GM23338 (cell line): ENCODE measurements around the gene CAMTA1. TPM values are rescaled to one million over a fixed set of nuclear protein-coding genes. Genes with fewer than 3 reads are reported as not detected.
"Not testable (repeated sequence)": the region's sequence is repeated elsewhere in the genome, so short reads cannot be mapped to it uniquely, and the experiment has no call there.

Source experiments
- ATAC-seq: fragments of 200-7000 bp; cut with Tn5 transposase; 3 replicates; pipeline ENCODE4 v1.9.1; 2020
- DNase-seq: peaks from one replicate; pipeline ENCODE4 v3.0.0-alpha.2; 2015; ENCODE audit warnings: low spot score
- H2AFZ ChIP-seq: fragments of 200-600 bp; sonication (generic); 2 replicates; pipeline ENCODE4 v1.8.0; 2016; ENCODE audit warnings: antibody characterized with exemption, mild to moderate bottlenecking, moderate library complexity
- H3F3A ChIP-seq: fragments of 200-600 bp; sonication (generic); replicated peaks from 2 replicates; pipeline ENCODE4 v1.8.0; 2017; ENCODE audit warnings: antibody characterized with exemption, mixed run types, low read depth
- H3K27ac ChIP-seq: fragments of 200-600 bp; sonication (generic); 2 replicates; pipeline ENCODE4 v1.6.1; 2016; ENCODE audit warnings: low read depth
- H3K27me3 ChIP-seq: fragments of 200-600 bp; sonication (generic); 2 replicates; pipeline ENCODE4 v1.8.0; 2016; ENCODE audit warnings: mild to moderate bottlenecking, mixed run types, moderate library complexity; ENCODE audit not compliant: insufficient read depth
- H3K36me3 ChIP-seq: fragments of 200-600 bp; sonication (generic); 2 replicates; pipeline ENCODE4 v1.8.0; 2016; ENCODE audit warnings: mild to moderate bottlenecking; ENCODE audit not compliant: insufficient read depth
- H3K4me1 ChIP-seq: fragments of 200-600 bp; sonication (generic); 2 replicates; pipeline ENCODE4 v1.8.0; 2016; ENCODE audit warnings: mild to moderate bottlenecking, moderate library complexity; ENCODE audit not compliant: insufficient read depth
- H3K4me2 ChIP-seq: fragments of 200-600 bp; sonication (generic); 2 replicates; pipeline ENCODE4 v1.7.1; 2017; ENCODE audit warnings: mixed run types
- H3K4me3 ChIP-seq: fragments of 200-600 bp; sonication (generic); 2 replicates; pipeline ENCODE4 v1.6.1; 2016; ENCODE audit warnings: mixed run types
- H3K79me2 ChIP-seq: fragments of 200-600 bp; sonication (generic); replicated peaks from 2 replicates; pipeline ENCODE4 v1.8.0; 2017; ENCODE audit warnings: mild to moderate bottlenecking; ENCODE audit not compliant: insufficient read depth
- H3K9me2 ChIP-seq: fragments of 200-600 bp; sonication (generic); 2 replicates; pipeline ENCODE4 v1.8.0; 2017; ENCODE audit not compliant: insufficient read depth
- H4K20me1 ChIP-seq: fragments of 200-600 bp; sonication (generic); replicated peaks from 2 replicates; pipeline ENCODE4 v1.8.0; 2017; ENCODE audit warnings: mild to moderate bottlenecking; ENCODE audit not compliant: insufficient read depth
- H3K27ac Mint-ChIP-seq: 2 replicates; pipeline ENCODE4 v1.8.0; 2020; ENCODE audit warnings: inconsistent platforms, mild to moderate bottlenecking, moderate library complexity, mixed read lengths
- H3K27me3 Mint-ChIP-seq: 3 replicates; pipeline ENCODE4 v1.8.0; 2022; ENCODE audit warnings: low read depth, mild to moderate bottlenecking, moderate library complexity, mixed read lengths, inconsistent platforms; ENCODE audit not compliant: insufficient read depth, poor library complexity
- H3K36me3 Mint-ChIP-seq: 3 replicates; pipeline ENCODE4 v1.8.0; 2021; ENCODE audit warnings: low read depth, mild to moderate bottlenecking, inconsistent platforms, moderate library complexity, mixed read lengths
- H3K4me1 Mint-ChIP-seq: 3 replicates; pipeline ENCODE4 v1.8.0; 2020; ENCODE audit warnings: mild to moderate bottlenecking, inconsistent platforms, mixed read lengths
- H3K4me3 Mint-ChIP-seq: 3 replicates; pipeline ENCODE4 v1.8.0; 2021; ENCODE audit warnings: moderate library complexity, mild to moderate bottlenecking, inconsistent platforms, mixed read lengths
- H3K9me3 Mint-ChIP-seq: 3 replicates; pipeline ENCODE4 v1.8.0; 2020; ENCODE audit warnings: moderate library complexity, mild to moderate bottlenecking, inconsistent platforms, mixed read lengths
- CREB1 ChIP-seq: fragments of 250-450 bp; sonication (Bioruptor Pico); IDR thresholded peaks from 2 replicates; pipeline ENCODE4 v1.5.0; 2020; ENCODE audit warnings: low read depth, mild to moderate bottlenecking, moderate library complexity
- EZH2 ChIP-seq: fragments of 200-600 bp; sonication (generic); IDR thresholded peaks from one replicate; pipeline ENCODE4 v1.8.0; 2017; ENCODE audit warnings: antibody characterized with exemption, mild to moderate bottlenecking, low read depth; ENCODE audit not compliant: unreplicated experiment
- EZH2phosphoT487 ChIP-seq: fragments of 200-600 bp; sonication (generic); IDR thresholded peaks from one replicate; pipeline ENCODE4 v1.8.1; 2018; ENCODE audit warnings: antibody characterized with exemption; ENCODE audit not compliant: unreplicated experiment
- JUNB ChIP-seq: IDR thresholded peaks from one replicate; pipeline ENCODE4 v1.6.1; 2016; ENCODE audit warnings: antibody characterized with exemption; ENCODE audit not compliant: unreplicated experiment
- NANOG ChIP-seq: IDR thresholded peaks from 2 replicates; pipeline ENCODE4 v1.6.1; 2016; ENCODE audit warnings: antibody characterized with exemption, borderline replicate concordance
- STAT1 ChIP-seq: IDR thresholded peaks from one replicate; pipeline ENCODE4 v1.6.1; 2016; ENCODE audit warnings: antibody characterized with exemption; ENCODE audit not compliant: unreplicated experiment
- ZNF114 ChIP-seq: fragments of 250-450 bp; sonication (Bioruptor Pico); IDR thresholded peaks from 2 replicates; pipeline ENCODE4 v1.5.0; 2020; ENCODE audit warnings: mild to moderate bottlenecking, moderate library complexity
- polyA plus RNA-seq: library from polyadenylated mRNA; unstranded; fragments of >200 nt; fragmentation: Nextera tagmentation; extraction: Ambion mirVana; gene quantifications from 2 replicates; pipeline ENCODE4 v1.2.1, GENCODE V29; 2016
- total RNA-seq: library from RNA; depleted of rRNA; stranded (reverse); fragments of >200 nt; shearing (Covaris generic); gene quantifications from 2 replicates; pipeline ENCODE4 v1.2.3, GENCODE V29; 2014
- TF ChIP-seq, protein P1 (sequence below), 2 experiments: fragments of 200-600 bp in 1 of 2; sonication (generic) in 1 of 2; conservative IDR thresholded peaks; 2 replicates each; pipeline versions ENCODE4 v1.5.1 to v1.6.1; 2016 to 2017; ENCODE audit warnings: antibody characterized with exemption in 2 of 2, low read depth in 2 of 2, mild to moderate bottlenecking in 2 of 2, moderate library complexity in 1 of 2

Gene CAMTA1
- total and polyA plus RNA-seq, 2 experiments from 2014 or later = 115 to 519 TPM

- H3K4me1 ChIP-seq = peaks cover 12% of the 10 kb centered on the region
- H3K27ac Mint-ChIP-seq, H3K79me2 ChIP-seq, H2AFZ ChIP-seq, H3K9me3 Mint-ChIP-seq, H3K4me3 Mint-ChIP-seq, DNase-seq, H3K27me3 ChIP-seq, H3K4me3 ChIP-seq, H3F3A ChIP-seq, H3K4me2 ChIP-seq, ATAC-seq, H3K36me3 ChIP-seq, H3K9me2 ChIP-seq, H3K27ac ChIP-seq, H4K20me1 ChIP-seq, H3K36me3 Mint-ChIP-seq, H3K27me3 Mint-ChIP-seq: not testable (repeated sequence)
- peaks cover 37% of the 10 kb centered on the region for H3K4me1 Mint-ChIP-seq
Measured at GRCh38 chr1:7147581-7148282, 362.5 kb downstream of the CAMTA1 start.

DNA sequence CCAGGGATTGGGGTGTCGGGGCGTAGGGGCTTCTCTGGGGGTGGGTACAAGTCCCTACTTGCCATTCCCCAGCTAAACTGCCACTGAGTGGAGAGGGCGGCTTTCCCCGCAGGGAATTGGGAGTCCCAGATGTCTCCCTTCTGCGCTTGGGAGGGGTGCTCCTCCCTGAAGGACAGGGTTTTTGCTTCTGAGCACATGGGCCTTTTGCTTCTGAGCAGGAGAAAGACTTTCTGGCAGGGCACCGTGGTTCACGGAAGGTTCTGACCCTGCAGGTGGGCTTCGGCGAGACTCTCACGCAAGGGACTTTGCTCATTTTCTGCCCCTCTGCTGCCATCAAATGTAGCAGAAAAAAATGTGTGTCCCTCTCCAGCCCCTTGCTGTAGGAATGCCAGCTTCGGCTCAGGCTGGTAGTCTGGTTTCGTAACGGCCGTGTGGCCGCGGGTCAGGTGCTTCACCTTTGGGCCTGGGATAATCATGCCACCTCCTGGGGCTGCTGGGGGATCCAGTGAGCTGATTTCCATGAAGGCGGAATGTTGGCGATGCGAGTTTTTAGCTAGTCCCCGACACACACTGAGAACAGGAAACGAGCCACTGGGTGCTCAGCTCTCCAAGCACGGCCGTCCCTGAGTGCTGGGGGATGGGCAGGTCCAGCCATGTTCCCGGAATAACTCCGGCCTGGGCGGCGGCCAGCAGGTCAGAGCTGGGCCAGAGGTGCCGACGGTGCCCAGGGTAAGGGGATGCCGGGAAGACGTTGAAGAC, 364.0 kb downstream of the CAMTA1 start:
- Histone ChIP-seq H3K27me3 (no peaks in the 10 kb centered on the region), H3K79me2 (no peaks in the 10 kb centered on the region), H3K36me3 (no peaks in the 10 kb centered on the region), H3K4me1 (peaks cover 15% of the 10 kb centered on the region), H4K20me1 (no peaks in the 10 kb centered on the region), H3K4me2 (peak overlapping the region; percentile 64), H2AFZ (peak overlapping the region; percentile 87), H3K9me2 (no peaks in the 10 kb centered on the region), H3K27ac (peak overlapping the region; percentile 45; the same call in 1 of the 2 replicates), H3F3A (no peaks in the 10 kb centered on the region), H3K4me3 (0 out of 2 replicates have a peak overlapping the region, but pooled peaks have one; percentile 17)
- no peaks in the 10 kb centered on the region for H3K9me3 Mint-ChIP-seq
- peak; percentile 51 for TF ChIP-seq JUNB
- TF ChIP-seq, protein P1, sequence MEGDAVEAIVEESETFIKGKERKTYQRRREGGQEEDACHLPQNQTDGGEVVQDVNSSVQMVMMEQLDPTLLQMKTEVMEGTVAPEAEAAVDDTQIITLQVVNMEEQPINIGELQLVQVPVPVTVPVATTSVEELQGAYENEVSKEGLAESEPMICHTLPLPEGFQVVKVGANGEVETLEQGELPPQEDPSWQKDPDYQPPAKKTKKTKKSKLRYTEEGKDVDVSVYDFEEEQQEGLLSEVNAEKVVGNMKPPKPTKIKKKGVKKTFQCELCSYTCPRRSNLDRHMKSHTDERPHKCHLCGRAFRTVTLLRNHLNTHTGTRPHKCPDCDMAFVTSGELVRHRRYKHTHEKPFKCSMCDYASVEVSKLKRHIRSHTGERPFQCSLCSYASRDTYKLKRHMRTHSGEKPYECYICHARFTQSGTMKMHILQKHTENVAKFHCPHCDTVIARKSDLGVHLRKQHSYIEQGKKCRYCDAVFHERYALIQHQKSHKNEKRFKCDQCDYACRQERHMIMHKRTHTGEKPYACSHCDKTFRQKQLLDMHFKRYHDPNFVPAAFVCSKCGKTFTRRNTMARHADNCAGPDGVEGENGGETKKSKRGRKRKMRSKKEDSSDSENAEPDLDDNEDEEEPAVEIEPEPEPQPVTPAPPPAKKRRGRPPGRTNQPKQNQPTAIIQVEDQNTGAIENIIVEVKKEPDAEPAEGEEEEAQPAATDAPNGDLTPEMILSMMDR (conservative IDR thresholded peaks at IDR 0.05; ENCODE audit: low read depth in 2 of 2) = no peak
- TF ChIP-seq CREB1 = no peak
- H3K27me3 Mint-ChIP-seq = no peaks in the 10 kb centered on the region
- no peaks in the 10 kb centered on the region for H3K36me3 Mint-ChIP-seq
- no peak overlapping the region for H3K4me3 Mint-ChIP-seq
- DNase-seq (peak; percentile 71), ATAC-seq (peak; percentile 79)
- no peak overlapping the region for H3K27ac Mint-ChIP-seq
- H3K4me1 Mint-ChIP-seq = peaks cover 47% of the 10 kb centered on the region

DNA sequence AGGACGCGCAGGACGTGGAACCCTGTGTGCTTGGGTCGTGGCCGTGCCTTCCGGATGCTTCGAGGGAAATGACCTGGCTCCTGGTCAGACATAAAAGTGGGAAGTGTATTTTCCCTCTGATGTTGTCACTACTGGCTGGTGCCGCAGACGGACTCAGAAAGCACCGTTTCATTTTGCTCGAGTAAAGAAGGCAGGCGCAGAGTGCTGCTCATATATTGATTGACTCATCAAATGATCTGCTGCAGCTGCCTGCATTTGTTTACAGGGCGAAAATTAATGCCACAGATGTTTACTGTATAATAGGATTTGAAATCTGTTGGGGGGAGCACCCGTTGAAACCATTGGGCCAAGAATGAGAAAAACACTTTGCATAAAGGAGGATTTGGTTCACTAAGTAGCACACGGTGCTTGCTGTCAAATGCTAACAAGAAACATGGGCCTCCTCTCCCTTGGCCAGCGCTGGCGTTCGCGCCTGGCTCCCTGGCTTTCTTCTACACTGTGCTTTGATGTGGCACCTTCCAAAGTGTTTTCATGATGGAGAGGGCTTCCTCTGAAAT, 365.5 kb downstream of the CAMTA1 start:
- H3K27me3 ChIP-seq = no peaks in the 10 kb centered on the region
- H3K4me1 Mint-ChIP-seq = peaks cover 47% of the 10 kb centered on the region
- H3K4me3 Mint-ChIP-seq = no peak overlapping the region
- H3K4me2 ChIP-seq = no peak overlapping the region
- DNase-seq (no peak), ATAC-seq (no peak)
- H3K79me2 ChIP-seq = no peaks in the 10 kb centered on the region
- no peaks in the 10 kb centered on the region for H3K36me3 Mint-ChIP-seq
- peaks cover 15% of the 10 kb centered on the region for H3K4me1 ChIP-seq
- H4K20me1 ChIP-seq = no peaks in the 10 kb centered on the region
- H2AFZ ChIP-seq = no peak overlapping the region
- H3K9me2 ChIP-seq = no peaks in the 10 kb centered on the region
- H3F3A ChIP-seq = no peaks in the 10 kb centered on the region
- no peaks in the 10 kb centered on the region for H3K36me3 ChIP-seq
- H3K4me3 ChIP-seq = no peak overlapping the region
- no peaks in the 10 kb centered on the region for H3K27me3 Mint-ChIP-seq
- no peak overlapping the region for H3K27ac Mint-ChIP-seq
- no peaks in the 10 kb centered on the region for H3K9me3 Mint-ChIP-seq
- H3K27ac ChIP-seq = no peak overlapping the region
- TF ChIP-seq EZH2 (no peak), NANOG (no peak), ZNF114 (CRISPR knock-in tag) (no peak), EZH2phosphoT487 (no peak), STAT1 (no peak)
- TF ChIP-seq, protein P1 (conservative IDR thresholded peaks at IDR 0.05; ENCODE audit: low read depth in 2 of 2) = no peak
